ENCODE measurements around the gene USP21.
"Not testable (repeated sequence)": the region's sequence is repeated elsewhere in the genome, so short reads cannot be mapped to it uniquely, and the experiment has no call there.

USP21 gene

GRCh38 chr1:161159087-161159912, at the start of gene USP21:
TSS of gene USP21 (plus strand) at chr1:161159500. CDS start at chr1:161160641, 1,141 bp downstream.
- H3K4me3 ChIP-seq (replicated peaks; ENCODE audit: low read depth, low read length): peak within 1 kb of the TSS; percentile 85
- TF ChIP-seq, protein P1, sequence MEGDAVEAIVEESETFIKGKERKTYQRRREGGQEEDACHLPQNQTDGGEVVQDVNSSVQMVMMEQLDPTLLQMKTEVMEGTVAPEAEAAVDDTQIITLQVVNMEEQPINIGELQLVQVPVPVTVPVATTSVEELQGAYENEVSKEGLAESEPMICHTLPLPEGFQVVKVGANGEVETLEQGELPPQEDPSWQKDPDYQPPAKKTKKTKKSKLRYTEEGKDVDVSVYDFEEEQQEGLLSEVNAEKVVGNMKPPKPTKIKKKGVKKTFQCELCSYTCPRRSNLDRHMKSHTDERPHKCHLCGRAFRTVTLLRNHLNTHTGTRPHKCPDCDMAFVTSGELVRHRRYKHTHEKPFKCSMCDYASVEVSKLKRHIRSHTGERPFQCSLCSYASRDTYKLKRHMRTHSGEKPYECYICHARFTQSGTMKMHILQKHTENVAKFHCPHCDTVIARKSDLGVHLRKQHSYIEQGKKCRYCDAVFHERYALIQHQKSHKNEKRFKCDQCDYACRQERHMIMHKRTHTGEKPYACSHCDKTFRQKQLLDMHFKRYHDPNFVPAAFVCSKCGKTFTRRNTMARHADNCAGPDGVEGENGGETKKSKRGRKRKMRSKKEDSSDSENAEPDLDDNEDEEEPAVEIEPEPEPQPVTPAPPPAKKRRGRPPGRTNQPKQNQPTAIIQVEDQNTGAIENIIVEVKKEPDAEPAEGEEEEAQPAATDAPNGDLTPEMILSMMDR (IDR thresholded peaks at IDR 0.05; ENCODE audit: low read depth, low read length, missing control alignments): peak; percentile 18
- peak; percentile 63 for DNase-seq (ENCODE audit: extremely low read depth, low read depth)

DNA sequence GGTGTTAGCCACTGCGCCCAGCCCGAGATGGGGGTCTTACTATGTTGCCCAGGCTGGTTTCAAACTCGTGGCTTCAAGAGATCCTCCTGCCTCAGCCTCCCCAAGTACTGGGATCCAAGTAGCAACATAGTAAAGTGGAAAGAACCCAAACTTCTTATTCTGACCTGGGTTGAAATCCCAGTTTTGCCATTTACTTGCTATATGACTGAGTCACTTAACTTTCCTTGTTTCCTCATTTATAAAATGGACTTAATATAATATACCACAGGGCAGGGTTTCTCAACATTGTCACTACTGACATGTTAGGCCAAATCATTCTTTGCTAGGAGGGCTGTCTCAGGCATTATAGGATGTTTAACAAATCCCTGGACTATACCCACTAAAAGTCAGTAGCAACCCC, 48.2 kb upstream of the USP21 start:
- DNase-seq (ENCODE audit: extremely low read depth, low read depth): no peak
- H3K4me3 ChIP-seq (replicated peaks; ENCODE audit: low read depth, low read length): no peak overlapping the region
- TF ChIP-seq, protein P1 (IDR thresholded peaks at IDR 0.05; ENCODE audit: low read depth, low read length, missing control alignments): no peak

GRCh38 chr1:161111527-161111926, 47.8 kb upstream of the USP21 start:
- no peak overlapping the region for H3K4me3 ChIP-seq (replicated peaks; ENCODE audit: low read depth, low read length)
- no peak for DNase-seq (ENCODE audit: extremely low read depth, low read depth)
- TF ChIP-seq, protein P1 (IDR thresholded peaks at IDR 0.05; ENCODE audit: low read depth, low read length, missing control alignments): no peak

DNA sequence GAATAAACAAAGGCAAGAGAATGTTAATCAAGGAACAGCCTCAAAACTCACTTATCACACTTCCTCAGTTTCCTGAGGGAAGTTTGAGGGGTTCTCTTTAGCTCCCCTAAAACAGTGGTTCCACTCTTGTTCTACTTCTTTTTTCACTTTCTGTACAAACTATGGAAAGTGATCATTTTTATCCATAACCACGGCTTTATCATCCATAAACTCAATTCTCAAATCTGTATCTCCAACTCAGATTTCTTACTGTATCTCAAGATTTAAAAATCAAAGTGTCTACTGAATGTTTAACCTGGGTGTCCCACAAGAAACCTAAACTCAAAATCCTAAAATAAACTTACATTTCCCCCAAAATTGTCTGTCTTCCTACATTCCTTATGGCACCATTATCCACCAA, 45.4 kb upstream of the USP21 start:
- no peak overlapping the region for H3K4me3 ChIP-seq (replicated peaks; ENCODE audit: low read depth, low read length)
- no peak for DNase-seq (ENCODE audit: extremely low read depth, low read depth)
- TF ChIP-seq, protein P1 (IDR thresholded peaks at IDR 0.05; ENCODE audit: low read depth, low read length, missing control alignments): no peak

DNA sequence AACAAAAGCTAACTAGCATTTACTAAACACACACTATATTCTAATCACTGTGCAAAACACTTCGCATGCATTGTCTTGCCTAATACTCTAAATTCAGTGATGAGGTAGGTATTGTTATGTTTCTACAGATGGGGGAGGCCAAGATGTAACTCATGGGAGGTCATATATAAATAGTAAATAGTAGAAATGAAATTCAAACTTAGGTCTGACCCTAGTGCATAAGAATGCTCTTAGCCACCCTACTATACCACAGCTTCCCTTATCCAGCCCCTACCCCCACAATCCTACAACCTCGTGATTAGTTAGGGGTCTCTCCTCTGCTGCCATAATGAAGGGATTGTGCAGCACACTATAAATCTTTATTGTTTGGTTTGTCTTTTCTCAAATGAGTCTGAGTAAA, 44.7 kb upstream of the USP21 start:
- H3K4me3 ChIP-seq (replicated peaks; ENCODE audit: low read depth, low read length): no peak overlapping the region
- TF ChIP-seq, protein P1 (IDR thresholded peaks at IDR 0.05; ENCODE audit: low read depth, low read length, missing control alignments): no peak
- DNase-seq (ENCODE audit: extremely low read depth, low read depth): no peak

DNA sequence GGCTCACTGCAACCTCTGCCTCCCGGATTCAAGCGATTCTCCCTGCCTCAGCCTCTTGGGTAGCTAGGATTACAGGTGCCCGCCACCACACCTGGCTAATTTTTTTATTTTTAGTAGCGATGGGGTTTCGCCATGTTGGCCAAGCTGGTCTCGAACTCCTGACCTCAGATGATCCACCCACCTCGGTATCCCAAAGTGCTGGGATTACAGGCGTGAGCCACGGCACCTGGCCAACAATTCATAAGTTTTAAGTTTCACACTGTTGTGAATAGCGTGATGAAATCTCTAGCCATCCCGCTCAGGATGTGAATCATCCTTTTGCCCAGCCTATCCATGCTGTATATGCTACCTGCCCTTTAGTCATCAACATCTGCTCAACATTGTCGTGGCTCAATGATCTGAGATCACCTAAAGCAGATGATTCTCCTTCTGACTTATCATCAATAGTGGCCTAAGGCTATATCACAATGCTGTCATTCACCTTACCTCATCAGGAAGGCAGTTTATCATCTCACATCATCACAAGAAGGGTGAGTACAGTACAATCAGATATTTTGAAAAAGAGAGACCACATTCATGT, 44.1 kb upstream of the USP21 start:
- H3K4me3 ChIP-seq (replicated peaks; ENCODE audit: low read depth, low read length): peak overlapping the region; percentile 92
- DNase-seq (ENCODE audit: extremely low read depth, low read depth): no peak
- TF ChIP-seq, protein P1 (IDR thresholded peaks at IDR 0.05; ENCODE audit: low read depth, low read length, missing control alignments): no peak

DNA sequence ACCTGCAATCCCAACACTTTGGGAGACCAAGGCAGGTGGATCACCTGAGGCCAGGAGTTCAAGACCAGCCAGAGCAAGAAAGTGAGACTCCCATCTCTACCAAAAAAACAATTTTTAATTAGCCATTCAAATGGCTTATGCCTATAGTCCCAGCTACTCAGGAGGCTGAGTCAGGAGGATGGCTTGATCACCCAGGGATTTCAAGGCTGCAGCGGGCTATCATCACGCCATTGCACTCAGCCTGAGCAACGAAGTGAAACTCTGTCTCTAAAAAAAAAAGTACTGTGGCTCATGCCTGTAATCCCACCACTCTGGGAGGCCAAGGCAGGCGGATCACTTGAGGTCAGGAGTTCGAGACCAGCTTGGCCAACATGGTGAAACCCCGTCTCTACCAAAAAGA, 43.3 kb upstream of the USP21 start:
- DNase-seq (ENCODE audit: extremely low read depth, low read depth): not testable (repeated sequence)
- peak overlapping the region; percentile 92 for H3K4me3 ChIP-seq (replicated peaks; ENCODE audit: low read depth, low read length)

Measured in HFF-Myc (cell line).